K562 (cell line): ENCODE results near the gene MYMX. TPM values are rescaled to one million over a fixed set of nuclear protein-coding genes. Genes with fewer than 3 reads are reported as not detected.
A peak's percentile ranks its signal among the peaks of the same experiment; 100 is the strongest.

Experiments used
- ATF7 ChIP-seq: fragments of 450-650 bp; IDR thresholded peaks from 2 replicates; pipeline ENCODE4 v1.7.1; 2014; ENCODE audit warnings: mild to moderate bottlenecking, moderate library complexity
- E2F8 ChIP-seq: fragments of 450-650 bp; IDR thresholded peaks from 2 replicates; pipeline ENCODE4 v1.7.1; 2018; ENCODE audit warnings: mild to moderate bottlenecking, low read depth; ENCODE audit not compliant: partially characterized antibody
- ESRRB ChIP-seq: fragments of 250-450 bp; sonication (Bioruptor Pico); IDR thresholded peaks from 2 replicates; pipeline ENCODE4 v1.5.0; 2020; ENCODE audit warnings: mild to moderate bottlenecking, moderate library complexity, borderline replicate concordance
- FOXK1 ChIP-seq: sonication (generic); formaldehyde crosslinking; IDR thresholded peaks from 2 replicates; pipeline ENCODE4 v1.8.0; 2022; ENCODE audit warnings: missing genetic modification reagents, mild to moderate bottlenecking, borderline replicate concordance
- JUNB ChIP-seq: fragments of 450-650 bp; formaldehyde crosslinking; conservative IDR thresholded peaks from 2 replicates; pipeline ENCODE4 v1.4.0; 2020; ENCODE audit warnings: mild to moderate bottlenecking
- KDM4B ChIP-seq, 2 experiments: fragments of 450-650 bp in 1 of 2; sonication (generic) in 1 of 2; IDR thresholded peaks; 2 replicates each; pipeline ENCODE4 v1.6.1; 2016 to 2017; ENCODE audit warnings: borderline replicate concordance in 2 of 2, antibody characterized with exemption in 1 of 2, low read depth in 1 of 2, mild to moderate bottlenecking in 1 of 2
- SIX5 ChIP-seq, 2 experiments: IDR thresholded peaks; 2 replicates each; pipeline ENCODE4 v1.6.1; 2011; ENCODE audit warnings: low read length in 2 of 2, borderline replicate concordance in 1 of 2, low read depth in 1 of 2, mild to moderate bottlenecking in 1 of 2, moderate library complexity in 1 of 2; ENCODE audit not compliant: insufficient read depth in 1 of 2
- SOX6 ChIP-seq: fragments of 450-650 bp; IDR thresholded peaks from 2 replicates; pipeline ENCODE4 v1.6.1; 2014; ENCODE audit warnings: mild to moderate bottlenecking
- SREBF1 ChIP-seq: fragments of 150-350 bp; IDR thresholded peaks from 2 replicates; pipeline ENCODE4 v1.6.1; 2014; ENCODE audit warnings: antibody characterized with exemption, low read depth, low read length, borderline replicate concordance
- ZBTB26 ChIP-seq: fragments of 450-650 bp; formaldehyde crosslinking; IDR thresholded peaks from 2 replicates; pipeline ENCODE4 v1.4.0; 2022; ENCODE audit warnings: missing genetic modification characterization
- ZC3H11A ChIP-seq: IDR thresholded peaks from 2 replicates; pipeline ENCODE4 v1.6.1; 2012; ENCODE audit warnings: low read depth, low read length, improper control_type of control experiment
- ZNF511 ChIP-seq: sonication (generic); formaldehyde crosslinking; IDR thresholded peaks from 2 replicates; pipeline ENCODE4 v1.8.0; 2022; ENCODE audit warnings: mild to moderate bottlenecking, missing genetic modification reagents
- polyA plus RNA-seq, 8 experiments: library from polyadenylated mRNA; depleted of rRNA in 4 of 8; stranded (reverse) in 5 of 8; unstranded in 3 of 8; fragments of >200 nt; fragmentation: Nextera tagmentation in 2 of 8; fragmentation: Illumina TruSeq in 1 of 8; extraction: Ambion mirVana in 2 of 8; extraction: Trizol in 1 of 8; gene quantifications; 2 replicates each; pipeline versions ENCODE4 v1.2.1 to v1.2.3, GENCODE V29; 2011 to 2014; ENCODE audit warnings: inconsistent platforms in 1 of 8, missing spikeins in 1 of 8
- total RNA-seq, 7 experiments: library from RNA; depleted of rRNA in 6 of 7; stranded (reverse); fragments of >200 nt in 6 of 7; fragmentation: Illumina TruSeq in 2 of 7; extraction: Trizol in 2 of 7; gene quantifications; 2 replicates each; pipeline versions ENCODE4 v1.2.1 to v1.2.3, GENCODE V29; 2011 to 2021; ENCODE audit warnings: low replicate concordance in 1 of 7
- TF ChIP-seq, protein P1 (sequence below), 3 experiments: fragments of 200-800 bp in 1 of 3; sonication (Bioruptor generic) in 1 of 3; sonication (generic) in 1 of 3; formaldehyde crosslinking in 1 of 3; IDR thresholded peaks; 2 replicates each; pipeline versions ENCODE4 v1.6.1 to v1.8.0; 2016 to 2022; ENCODE audit warnings: mild to moderate bottlenecking in 2 of 3, missing compliant biosample characterization in 2 of 3, missing genetic modification characterization in 2 of 3, missing genetic modification reagents in 1 of 3
- TF ChIP-seq, protein P2 (sequence below): fragments of 250-450 bp; sonication (Bioruptor Pico); IDR thresholded peaks from 2 replicates; pipeline ENCODE4 v1.9.0; 2021; ENCODE audit warnings: mild to moderate bottlenecking, inconsistent platforms
- TF ChIP-seq, protein P3 (sequence below): fragments of 250-450 bp; sonication (Bioruptor Pico); IDR thresholded peaks from 2 replicates; pipeline ENCODE4 v1.5.0; 2022; ENCODE audit warnings: mild to moderate bottlenecking

The MYMX gene
- total and polyA plus RNA-seq, 9 of the 15 experiments (the other 6 are each of a cell fraction or from before 2014, with no cell fraction given): 0.12 TPM; not detected in 8

- TF ChIP-seq E2F8: peak; percentile 73
- TF ChIP-seq ZNF511 (CRISPR knock-in tag): 0 out of 2 replicates have a peak, but pooled peaks have one; percentile 79
- TF ChIP-seq ESRRB (CRISPR knock-in tag): peak; percentile 37; the same call in 1 of the 2 replicates
- TF ChIP-seq SIX5 (IDR thresholded peaks at IDR 0.05; ENCODE audit: borderline replicate concordance in 1 of 2, insufficient read depth in 1 of 2, low read depth in 1 of 2, low read length in 2 of 2): no peak
- TF ChIP-seq JUNB (CRISPR knock-in tag): peak; percentile 61
- TF ChIP-seq ZBTB26 (CRISPR knock-in tag): no peak
- TF ChIP-seq, protein P1, sequence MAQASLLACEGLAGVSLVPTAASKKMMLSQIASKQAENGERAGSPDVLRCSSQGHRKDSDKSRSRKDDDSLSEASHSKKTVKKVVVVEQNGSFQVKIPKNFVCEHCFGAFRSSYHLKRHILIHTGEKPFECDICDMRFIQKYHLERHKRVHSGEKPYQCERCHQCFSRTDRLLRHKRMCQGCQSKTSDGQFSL (CRISPR knock-in tag; IDR thresholded peaks at IDR 0.05): peak; percentile 92
- TF ChIP-seq, protein P1 (tag; IDR thresholded peaks at IDR 0.05): peak in 1 of 2 experiments; percentile 55; a peak in 1 of 4 replicates
- no peak for TF ChIP-seq SREBF1
- peak; percentile 99 for TF ChIP-seq ATF7
- TF ChIP-seq, protein P2, sequence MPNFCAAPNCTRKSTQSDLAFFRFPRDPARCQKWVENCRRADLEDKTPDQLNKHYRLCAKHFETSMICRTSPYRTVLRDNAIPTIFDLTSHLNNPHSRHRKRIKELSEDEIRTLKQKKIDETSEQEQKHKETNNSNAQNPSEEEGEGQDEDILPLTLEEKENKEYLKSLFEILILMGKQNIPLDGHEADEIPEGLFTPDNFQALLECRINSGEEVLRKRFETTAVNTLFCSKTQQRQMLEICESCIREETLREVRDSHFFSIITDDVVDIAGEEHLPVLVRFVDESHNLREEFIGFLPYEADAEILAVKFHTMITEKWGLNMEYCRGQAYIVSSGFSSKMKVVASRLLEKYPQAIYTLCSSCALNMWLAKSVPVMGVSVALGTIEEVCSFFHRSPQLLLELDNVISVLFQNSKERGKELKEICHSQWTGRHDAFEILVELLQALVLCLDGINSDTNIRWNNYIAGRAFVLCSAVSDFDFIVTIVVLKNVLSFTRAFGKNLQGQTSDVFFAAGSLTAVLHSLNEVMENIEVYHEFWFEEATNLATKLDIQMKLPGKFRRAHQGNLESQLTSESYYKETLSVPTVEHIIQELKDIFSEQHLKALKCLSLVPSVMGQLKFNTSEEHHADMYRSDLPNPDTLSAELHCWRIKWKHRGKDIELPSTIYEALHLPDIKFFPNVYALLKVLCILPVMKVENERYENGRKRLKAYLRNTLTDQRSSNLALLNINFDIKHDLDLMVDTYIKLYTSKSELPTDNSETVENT (CRISPR knock-in tag): peak; percentile 88
- 0 out of 4 replicates have a peak, but pooled peaks of 1 of the 2 experiments have one; percentile 23 for TF ChIP-seq KDM4B (IDR thresholded peaks at IDR 0.05; ENCODE audit: borderline replicate concordance in 2 of 2, low read depth in 1 of 2)
- no peak for TF ChIP-seq ZC3H11A
- TF ChIP-seq SOX6: peak; percentile 74
- TF ChIP-seq FOXK1: peak; percentile 80; the same call in 1 of the 2 replicates
- TF ChIP-seq, protein P3, sequence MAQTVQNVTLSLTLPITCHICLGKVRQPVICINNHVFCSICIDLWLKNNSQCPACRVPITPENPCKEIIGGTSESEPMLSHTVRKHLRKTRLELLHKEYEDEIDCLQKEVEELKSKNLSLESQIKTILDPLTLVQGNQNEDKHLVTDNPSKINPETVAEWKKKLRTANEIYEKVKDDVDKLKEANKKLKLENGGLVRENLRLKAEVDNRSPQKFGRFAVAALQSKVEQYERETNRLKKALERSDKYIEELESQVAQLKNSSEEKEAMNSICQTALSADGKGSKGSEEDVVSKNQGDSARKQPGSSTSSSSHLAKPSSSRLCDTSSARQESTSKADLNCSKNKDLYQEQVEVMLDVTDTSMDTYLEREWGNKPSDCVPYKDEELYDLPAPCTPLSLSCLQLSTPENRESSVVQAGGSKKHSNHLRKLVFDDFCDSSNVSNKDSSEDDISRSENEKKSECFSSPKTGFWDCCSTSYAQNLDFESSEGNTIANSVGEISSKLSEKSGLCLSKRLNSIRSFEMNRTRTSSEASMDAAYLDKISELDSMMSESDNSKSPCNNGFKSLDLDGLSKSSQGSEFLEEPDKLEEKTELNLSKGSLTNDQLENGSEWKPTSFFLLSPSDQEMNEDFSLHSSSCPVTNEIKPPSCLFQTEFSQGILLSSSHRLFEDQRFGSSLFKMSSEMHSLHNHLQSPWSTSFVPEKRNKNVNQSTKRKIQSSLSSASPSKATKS: no peak
Observed at GRCh38 chr6:44237813-44238433, 21.2 kb downstream of the MYMX start (continued).
